H1 (cell line): ENCODE results near the gene VENTX.

Experiments
- CTCF ChIP-seq, 3 experiments: IDR thresholded peaks; 1 replicate in 2 of 3; 2 replicates in 1 of 3; pipeline versions ENCODE4 v1.5.1 to v1.6.1; 2011; ENCODE audit warnings: low read length in 3 of 3, mild to moderate bottlenecking in 3 of 3, inconsistent platforms in 2 of 3, low read depth in 1 of 3, moderate library complexity in 1 of 3; ENCODE audit not compliant: insufficient read depth in 1 of 3; ENCODE audit errors: control extremely low read depth in 1 of 3
- EZH2 ChIP-seq: fragments of 200-600 bp; sonication (generic); IDR thresholded peaks from 2 replicates; pipeline ENCODE4 v1.7.1; 2012; ENCODE audit warnings: low read depth, mild to moderate bottlenecking, moderate library complexity, low read length, inconsistent platforms; ENCODE audit not compliant: severe bottlenecking
- JUN ChIP-seq: IDR thresholded peaks from 2 replicates; pipeline ENCODE4 v1.6.1; 2011; ENCODE audit warnings: low read depth, mild to moderate bottlenecking, improper control_type of control experiment, low read length
- MAFK ChIP-seq: IDR thresholded peaks from 2 replicates; pipeline ENCODE4 v1.6.1; 2012; ENCODE audit warnings: low read depth, mild to moderate bottlenecking, improper control_type of control experiment, low read length
- MAX ChIP-seq: IDR thresholded peaks from 2 replicates; pipeline ENCODE4 v1.6.1; 2012; ENCODE audit warnings: inconsistent platforms
- POLR2A ChIP-seq, 2 experiments: IDR thresholded peaks; 1 replicate in 1 of 2; 2 replicates in 1 of 2; pipeline ENCODE4 v1.6.1; 2011; ENCODE audit warnings: low read depth in 2 of 2, low read length in 2 of 2, mild to moderate bottlenecking in 2 of 2; ENCODE audit errors: control extremely low read depth in 1 of 2
- RAD21 ChIP-seq, 2 experiments: IDR thresholded peaks in 1 of 2; conservative IDR thresholded peaks in 1 of 2; 2 replicates each; pipeline ENCODE4 v1.6.1; 2011; ENCODE audit warnings: low read depth in 2 of 2, low read length in 2 of 2, improper control_type of control experiment in 1 of 2, inconsistent platforms in 1 of 2, mild to moderate bottlenecking in 1 of 2, moderate library complexity in 1 of 2
- YY1 ChIP-seq: IDR thresholded peaks from 2 replicates; pipeline ENCODE4 v1.6.1; 2011; ENCODE audit warnings: low read depth, mild to moderate bottlenecking, low read length

- no peak for TF ChIP-seq RAD21 (IDR thresholded peaks at IDR 0.05 in 1 of 2, conservative IDR thresholded peaks at IDR 0.05 in 1 of 2; ENCODE audit: low read depth in 2 of 2, low read length in 2 of 2)
- no peak for TF ChIP-seq EZH2
- no peak for TF ChIP-seq CTCF (IDR thresholded peaks at IDR 0.05; ENCODE audit: control extremely low read depth in 1 of 3, insufficient read depth in 1 of 3, low read depth in 1 of 3, low read length in 3 of 3)
- no peak for TF ChIP-seq POLR2A (IDR thresholded peaks at IDR 0.05; ENCODE audit: control extremely low read depth in 1 of 2, low read depth in 2 of 2, low read length in 2 of 2)
- no peak for TF ChIP-seq MAFK
- TF ChIP-seq JUN, result no peak
- no peak for TF ChIP-seq MAX
- no peak for TF ChIP-seq YY1
Observed at GRCh38 chr10:133241501-133242205, 4.0 kb downstream of the VENTX start.
